HK-2 (cell line): Measurements from ENCODE around the gene RSBN1.
"Not testable (repeated sequence)": the region's sequence is repeated elsewhere in the genome, so short reads cannot be mapped to it uniquely, and the experiment has no call there.

ENCODE experiments used
- DNase-seq: peaks from one replicate; pipeline ENCODE4 v3.0.0-alpha.2; 2018; ENCODE audit not compliant: unreplicated experiment

Gene RSBN1

GRCh38 chr1:113744114-113744513 is 68.2 kb downstream of the RSBN1 start:
- no peak for DNase-seq

GRCh38 chr1:113742515-113742914 is 69.8 kb downstream of the RSBN1 start:
- DNase-seq: no peak

DNA sequence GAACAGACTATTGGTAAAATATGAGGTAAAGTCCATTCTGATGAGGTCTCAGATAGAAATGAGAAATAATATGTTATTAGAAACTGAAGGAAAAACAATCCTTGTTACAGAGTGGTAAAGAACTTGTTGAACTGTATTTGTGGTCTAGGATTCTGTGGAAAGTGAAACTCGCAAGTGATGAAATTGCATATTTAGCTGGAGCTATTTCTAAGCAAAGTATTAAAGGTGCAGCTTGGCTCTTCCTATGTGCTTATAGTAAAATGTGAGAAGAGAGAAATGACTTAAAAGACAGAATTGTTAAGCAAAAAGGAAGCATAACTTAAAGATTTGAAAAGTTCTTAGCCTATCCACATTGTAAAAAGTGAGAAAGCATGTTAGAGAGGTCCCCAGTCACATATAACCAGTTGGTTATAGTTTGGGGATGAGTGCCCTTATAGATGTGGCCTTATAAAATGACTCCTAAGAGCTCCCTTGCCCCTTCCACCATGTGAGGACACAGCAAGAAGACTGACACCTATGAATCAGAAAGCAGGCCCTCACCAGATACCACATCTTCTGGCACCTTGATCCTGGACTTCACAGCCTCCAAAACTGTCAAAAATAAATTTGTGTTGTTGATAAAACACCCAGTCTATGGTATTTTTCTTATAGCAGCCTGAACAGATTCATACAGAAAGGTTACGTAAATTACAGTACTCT is 77.8 kb downstream of the RSBN1 start:
- DNase-seq: no peak

GRCh38 chr1:113732802-113733201 is 79.5 kb downstream of the RSBN1 start:
- DNase-seq: no peak

DNA sequence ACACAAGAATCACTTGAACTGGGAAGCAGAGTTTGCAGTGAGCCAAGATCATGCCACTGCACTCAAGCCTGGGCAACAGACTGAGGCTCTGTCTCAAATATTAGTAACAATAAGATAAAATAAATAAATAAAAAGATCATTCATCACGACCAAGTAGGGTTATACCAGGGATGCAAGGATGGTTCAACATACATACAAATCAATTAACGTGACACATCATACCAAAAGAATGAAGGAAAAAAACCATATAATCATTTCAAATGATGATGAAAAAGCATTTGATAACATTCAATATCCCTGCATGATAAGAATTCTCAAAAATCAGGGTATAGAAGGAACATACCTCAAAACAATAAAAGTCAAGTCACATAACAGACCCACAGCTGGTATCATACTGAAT is 91.3 kb downstream of the RSBN1 start:
- DNase-seq: no peak

DNA sequence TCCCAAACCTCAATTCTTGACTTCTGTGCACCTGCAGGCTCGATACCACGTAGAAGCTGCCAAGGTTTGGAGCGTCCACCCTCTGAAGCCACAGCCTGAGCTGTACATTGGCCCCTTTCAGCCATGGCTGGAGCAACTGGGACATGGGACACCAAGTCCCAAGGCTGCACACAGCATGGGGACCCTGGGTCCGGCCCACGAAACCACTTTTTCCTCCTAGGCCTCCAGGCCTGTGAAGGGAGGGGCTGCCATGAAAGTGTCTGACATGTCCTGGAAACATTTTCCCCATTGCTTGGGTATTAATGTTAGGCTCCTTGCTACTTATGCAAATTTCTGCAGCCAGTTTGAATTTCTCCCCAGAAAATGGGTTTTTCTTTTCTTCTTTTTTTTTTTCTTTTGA is 93.7 kb downstream of the RSBN1 start:
- not testable (repeated sequence) for DNase-seq

DNA sequence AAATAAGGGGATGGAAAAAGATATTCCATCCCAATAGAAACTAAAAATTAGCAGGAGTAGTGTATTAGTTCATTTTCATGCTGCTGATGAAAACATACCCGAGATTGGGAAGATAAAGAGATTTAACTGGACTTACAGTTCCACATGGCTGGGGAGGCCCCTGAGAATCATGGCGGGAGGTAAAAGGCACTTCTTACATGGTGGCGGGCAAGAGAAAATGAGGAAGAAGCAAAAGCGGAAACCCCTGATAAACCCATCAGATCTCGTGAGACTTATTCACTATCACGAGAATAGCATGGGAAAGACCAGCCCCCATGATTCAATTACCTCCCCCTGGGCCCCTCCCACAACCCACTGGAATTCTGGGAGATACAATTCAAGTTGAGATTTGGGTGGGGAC is 94.8 kb downstream of the RSBN1 start:
- DNase-seq: not testable (repeated sequence)

GRCh38 chr1:113714606-113715269 is 97.5 kb downstream of the RSBN1 start:
- no peak for DNase-seq
